K562 (cell line): ENCODE data around the gene ZNF333. TPM values are rescaled to one million over a fixed set of nuclear protein-coding genes. Genes with fewer than 3 reads are reported as not detected.

ENCODE experiments used
- ATAC-seq: fragments of 200-7000 bp; cut with Tn5 transposase; 3 replicates; pipeline ENCODE4 v1.9.1; 2020; ENCODE audit warnings: moderate library complexity
- BruUV-seq: library from RNA; stranded (reverse); fragments of 400-500 nt; replicated peaks from 2 replicates; lab custom pipeline; 2021; lab: Mats Ljungman, UMichigan
- CTCF ChIA-PET: fragments of 300-600 bp; formaldehyde crosslinking; extraction: SDS; loops from one replicate; lab custom pipeline; 2021; ENCODE audit warnings: low intra/inter-chr PET ratio; lab: Yijun Ruan, JAX
- POLR2A ChIA-PET: fragments of 300-600, 350-650 bp; sonication (Branson Sonifier 250); formaldehyde crosslinking; extraction: SDS; loops from one replicate; lab custom pipeline; 2021; ENCODE audit warnings: antibody characterized with exemption, inconsistent platforms; lab: Yijun Ruan, JAX
- DNase-seq, 4 experiments: peaks; one replicate each; pipeline versions ENCODE4 v3.0.0 to v3.0.0-alpha.2; 2011 to 2018; ENCODE audit warnings: low spot score in 3 of 4, mixed read lengths in 3 of 4; ENCODE audit errors: extremely low read depth in 1 of 4
- FAIRE-seq: peaks from 2 replicates; lab custom pipeline; 2011; peaks lifted over from hg19 to GRCh38; lab: Jason Lieb, UNC
- H2AFZ ChIP-seq: 2 replicates; pipeline ENCODE4 v1.6.0; 2011; ENCODE audit warnings: low read depth, low read length, control low read depth, inconsistent platforms
- H3K27ac ChIP-seq: fragments of 200-600 bp; 3 replicates; pipeline ENCODE4 v1.8.0; 2011; ENCODE audit warnings: low read depth, mild to moderate bottlenecking, control low read depth, inconsistent platforms, low read length, moderate library complexity, mixed read lengths; ENCODE audit errors: extremely low read depth
- H3K27me3 ChIP-seq, 2 experiments: fragments of 300-600 bp in 1 of 2; 2 replicates in 1 of 2; 3 replicates in 1 of 2; pipeline versions ENCODE4 v1.6.0 to v1.8.0; 2011; ENCODE audit warnings: inconsistent platforms in 2 of 2, low read length in 2 of 2, mild to moderate bottlenecking in 1 of 2, mixed read lengths in 1 of 2, moderate library complexity in 1 of 2; ENCODE audit not compliant: control insufficient read depth in 2 of 2, insufficient read depth in 2 of 2
- H3K36me3 ChIP-seq: fragments of 300-600 bp; 3 replicates; pipeline ENCODE4 v1.8.0; 2011; ENCODE audit warnings: mild to moderate bottlenecking, low read length, inconsistent platforms; ENCODE audit not compliant: control insufficient read depth, insufficient read depth
- H3K4me1 ChIP-seq, 2 experiments: fragments of 200-600 bp in 1 of 2; replicated peaks in 1 of 2; 2 replicates in 1 of 2; 3 replicates in 1 of 2; pipeline versions ENCODE4 v1.5.1 to v1.8.0; 2011; ENCODE audit warnings: inconsistent platforms in 2 of 2, low read length in 2 of 2, mild to moderate bottlenecking in 1 of 2, mixed read lengths in 1 of 2, moderate library complexity in 1 of 2; ENCODE audit not compliant: control insufficient read depth in 2 of 2, insufficient read depth in 2 of 2
- H3K4me2 ChIP-seq: 2 replicates; pipeline ENCODE4 v1.6.1; 2011; ENCODE audit warnings: low read length, control low read depth, inconsistent platforms, mixed read lengths; ENCODE audit not compliant: insufficient read depth
- H3K4me3 ChIP-seq: fragments of 200-600 bp; sonication (generic), shearing (Covaris generic); 2 replicates; pipeline ENCODE4 v1.5.1; 2016; ENCODE audit warnings: control low read depth, inconsistent platforms
- H3K79me2 ChIP-seq: fragments of 200-600 bp; 3 replicates; pipeline ENCODE4 v1.8.0; 2011; ENCODE audit warnings: low read length, inconsistent platforms; ENCODE audit not compliant: control insufficient read depth, insufficient read depth
- H3K9ac ChIP-seq, 2 experiments: 2 replicates each; pipeline versions ENCODE4 v1.6.0 to v1.6.1; 2011; ENCODE audit warnings: low read depth in 2 of 2, low read length in 2 of 2, control low read depth in 1 of 2, inconsistent platforms in 1 of 2, mild to moderate bottlenecking in 1 of 2, mixed read lengths in 1 of 2; ENCODE audit not compliant: insufficient read depth in 1 of 2
- H3K9me1 ChIP-seq: one replicate; pipeline ENCODE4 v1.6.0; 2011; ENCODE audit warnings: inconsistent platforms, mild to moderate bottlenecking, low read length, moderate library complexity; ENCODE audit not compliant: control insufficient read depth, insufficient read depth
- H3K9me3 ChIP-seq: replicated peaks from 2 replicates; pipeline ENCODE4 v1.5.1; 2011; ENCODE audit warnings: low read depth, low read length, inconsistent platforms; ENCODE audit not compliant: control insufficient read depth, insufficient read depth
- H4K20me1 ChIP-seq: replicated peaks from 2 replicates; pipeline ENCODE4 v1.6.1; 2011; ENCODE audit warnings: low read length, inconsistent platforms, mixed read lengths; ENCODE audit not compliant: control insufficient read depth, insufficient read depth
- BRD4 ChIP-seq: fragments of 200-600 bp; sonication (generic); IDR thresholded peaks from 2 replicates; pipeline ENCODE4 v1.6.1; 2017; ENCODE audit warnings: inconsistent platforms
- C11orf30 ChIP-seq: fragments of 450-650 bp; IDR thresholded peaks from 2 replicates; pipeline ENCODE4 v1.6.1; 2016; ENCODE audit warnings: low read depth, mild to moderate bottlenecking
- FOXA1 ChIP-seq: fragments of 450-650 bp; IDR thresholded peaks from 2 replicates; pipeline ENCODE4 v1.6.1; 2016; ENCODE audit warnings: mild to moderate bottlenecking, borderline replicate concordance
- HDAC1 ChIP-seq, 2 experiments: fragments of 450-650 bp; IDR thresholded peaks; 2 replicates each; pipeline ENCODE4 v1.6.1; 2016 to 2017; ENCODE audit warnings: inconsistent platforms in 1 of 2, mild to moderate bottlenecking in 1 of 2, moderate library complexity in 1 of 2
- HLTF ChIP-seq: fragments of 450-650 bp; IDR thresholded peaks from 2 replicates; pipeline ENCODE4 v1.6.1; 2016
- MAFF ChIP-seq: IDR thresholded peaks from 2 replicates; pipeline ENCODE4 v1.6.1; 2012; ENCODE audit warnings: low read length, improper control_type of control experiment
- MAFK ChIP-seq: IDR thresholded peaks from 2 replicates; pipeline ENCODE4 v1.6.1; 2011; ENCODE audit warnings: low read length, improper control_type of control experiment
- SIN3B ChIP-seq: fragments of 450-650 bp; IDR thresholded peaks from 2 replicates; pipeline ENCODE4 v1.6.1; 2017; ENCODE audit warnings: low read depth, mild to moderate bottlenecking, moderate library complexity
- SMARCE1 ChIP-seq: fragments of 450-650 bp; IDR thresholded peaks from 2 replicates; pipeline ENCODE4 v1.7.1; 2016; ENCODE audit warnings: mild to moderate bottlenecking
- SOX6 ChIP-seq: fragments of 450-650 bp; IDR thresholded peaks from 2 replicates; pipeline ENCODE4 v1.6.1; 2014; ENCODE audit warnings: mild to moderate bottlenecking
- TBP ChIP-seq: optimal IDR thresholded peaks from 2 replicates; pipeline ENCODE3; 2011; ENCODE audit warnings: low read depth, low read length, improper control_type of control experiment
- TRIM24 ChIP-seq, 2 experiments: fragments of 450-650 bp; IDR thresholded peaks; 2 replicates each; pipeline ENCODE4 v1.6.1; 2016
- ZNF316 ChIP-seq: fragments of 450-650 bp; IDR thresholded peaks from 2 replicates; pipeline ENCODE4 v1.6.1; 2016
- ZNF584 ChIP-seq: fragments of 200-800 bp; sonication (Bioruptor generic); IDR thresholded peaks from 2 replicates; pipeline ENCODE4 v1.6.1; 2016; ENCODE audit warnings: low read depth, mild to moderate bottlenecking, missing genetic modification characterization, missing compliant biosample characterization
- ZNF586 ChIP-seq: fragments of 450-650 bp; formaldehyde crosslinking; conservative IDR thresholded peaks from 2 replicates; pipeline ENCODE4 v1.4.0; 2020; ENCODE audit warnings: mild to moderate bottlenecking, moderate library complexity
- ZNF76 ChIP-seq: fragments of 250-450 bp; sonication (Bioruptor Pico); IDR thresholded peaks from 2 replicates; pipeline ENCODE4 v1.4.0; 2020; ENCODE audit warnings: mild to moderate bottlenecking, moderate library complexity, borderline replicate concordance
- WGBS: fragments of 100-300 bp; shearing (Covaris generic); methylation state at CpG from one replicate; pipeline ENCODE4 v1.1.6; 2016; ENCODE audit warnings: low coverage, mixed read lengths; ENCODE audit not compliant: insufficient coverage; ENCODE audit errors: missing lambda C conversion rate; 5-methylcytosine and 5-hydroxymethylcytosine counted together
- in situ Hi-C: fragments of 300-500 bp; cut with MboI; formaldehyde crosslinking; loops from 4 replicates; pipeline ENCODE4 v1.15.0; 2018; ENCODE audit warnings: inconsistent platforms, mixed read lengths
- intact Hi-C: fragments of 100-400 bp; cut with micrococcal nuclease; formaldehyde crosslinking; loops from 2 replicates; pipeline ENCODE4 v1.14.2; 2022
- polyA plus RNA-seq, 8 experiments: library from polyadenylated mRNA; depleted of rRNA in 4 of 8; stranded (reverse) in 5 of 8; unstranded in 3 of 8; fragments of >200 nt; fragmentation: Nextera tagmentation in 2 of 8; fragmentation: Illumina TruSeq in 1 of 8; extraction: Ambion mirVana in 2 of 8; extraction: Trizol in 1 of 8; gene quantifications; 2 replicates each; pipeline versions ENCODE4 v1.2.1 to v1.2.3, GENCODE V29; 2011 to 2014; ENCODE audit warnings: inconsistent platforms in 1 of 8, missing spikeins in 1 of 8
- total RNA-seq, 7 experiments: library from RNA; depleted of rRNA in 6 of 7; stranded (reverse); fragments of >200 nt in 6 of 7; fragmentation: Illumina TruSeq in 2 of 7; extraction: Trizol in 2 of 7; gene quantifications; 2 replicates each; pipeline versions ENCODE4 v1.2.1 to v1.2.3, GENCODE V29; 2011 to 2021; ENCODE audit warnings: low replicate concordance in 1 of 7
- TF ChIP-seq, protein P1 (sequence below): IDR thresholded peaks from 3 replicates; pipeline ENCODE4 v1.6.1; 2011; ENCODE audit warnings: borderline replicate concordance, mild to moderate bottlenecking, moderate library complexity; ENCODE audit not compliant: insufficient read length; ENCODE audit errors: extremely low read depth

The ZNF333 gene
- total and polyA plus RNA-seq, 9 of the 15 experiments (the other 6 are each of a cell fraction or from before 2014, with no cell fraction given): 2.8 to 10.3 (median 6.3) TPM

DNA sequence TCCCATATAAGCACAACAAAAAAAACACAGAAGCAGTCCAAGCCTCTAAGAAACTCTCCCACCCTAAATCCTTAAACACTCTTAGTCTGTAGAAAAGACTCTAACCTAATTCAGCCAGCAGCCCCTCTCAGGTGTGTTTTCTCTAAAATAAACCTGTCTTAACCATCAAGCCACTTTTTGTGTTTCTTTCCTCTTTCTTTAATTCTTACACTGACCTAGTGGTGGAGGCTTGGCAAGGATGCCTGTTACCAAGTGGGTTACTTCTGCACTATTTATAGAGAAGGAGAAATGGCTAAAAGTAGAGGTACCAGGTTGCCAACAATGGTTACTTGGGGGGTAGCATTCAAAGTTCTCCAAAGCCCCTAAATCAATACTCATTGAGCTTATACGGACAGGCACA, 43.7 kb downstream of the ZNF333 start:
- ATAC-seq: no peak
- Histone ChIP-seq H3K9me3 (peaks cover 3% of the 10 kb centered on the region), H3K9ac (no peak overlapping the region)
- DNase-seq: no peak
- TF ChIP-seq FOXA1 (no peak), BRD4 (no peak), SOX6 (no peak), HLTF (peak; percentile 91; the same call in 1 of the 2 replicates)
- TF ChIP-seq, all 486 proteins: peak for 1
- Histone ChIP-seq H2AFZ (no peak overlapping the region), H3K9me1 (no peaks in the 10 kb centered on the region), H3K4me2 (no peak overlapping the region), H3K4me1 (no peaks in the 10 kb centered on the region), H3K27ac (no peak overlapping the region), H4K20me1 (no peaks in the 10 kb centered on the region), H3K79me2 (no peaks in the 10 kb centered on the region), H3K36me3 (peaks cover 10% of the 10 kb centered on the region; the same call in 2 of the 3 replicates), H3K4me3 (no peak overlapping the region), H3K27me3 (no peaks in the 10 kb centered on the region; a peak in 1 of 5 replicates)
- BruUV-seq: no TSS peak
- CTCF ChIA-PET: no interaction called here
- in situ Hi-C loops: no loop called here
- WGBS: 73% methylated on average over 1 of the region's 1 CpG
- intact Hi-C loops: no loop called here
- POLR2A ChIA-PET: interaction anchor here (0.6 to 1.2 kb wide), 2 partner anchors 43 to 177 kb away, joined by 3 read pairs; no protein-coding TSS in a partner anchor
- FAIRE-seq: no peak

GRCh38 chr19:14735915-14736314, 46.1 kb downstream of the ZNF333 start:
- ATAC-seq (no peak), DNase-seq (no peak), FAIRE-seq (no peak)
- Histone ChIP-seq H4K20me1 (no peaks in the 10 kb centered on the region), H3K36me3 (peaks cover 14% of the 10 kb centered on the region; the same call in 2 of the 3 replicates), H3K4me1 (no peaks in the 10 kb centered on the region), H3K4me2 (no peak overlapping the region), H3K9ac (no peak overlapping the region), H3K27me3 (no peaks in the 10 kb centered on the region), H2AFZ (no peak overlapping the region), H3K27ac (no peak overlapping the region), H3K9me1 (no peaks in the 10 kb centered on the region), H3K4me3 (no peak overlapping the region), H3K79me2 (no peaks in the 10 kb centered on the region), H3K9me3 (no peaks in the 10 kb centered on the region; the same call in 1 of the 2 replicates)
- ChIA-PET POLR2A (no interaction called here), CTCF (no interaction called here)
- intact Hi-C loops (no loop called here), in situ Hi-C loops (no loop called here)
- WGBS: 61% methylated on average over 5 of the region's 5 CpGs
- no TSS peak for BruUV-seq
- TF ChIP-seq ZNF76: no peak
- TF ChIP-seq, protein P1, sequence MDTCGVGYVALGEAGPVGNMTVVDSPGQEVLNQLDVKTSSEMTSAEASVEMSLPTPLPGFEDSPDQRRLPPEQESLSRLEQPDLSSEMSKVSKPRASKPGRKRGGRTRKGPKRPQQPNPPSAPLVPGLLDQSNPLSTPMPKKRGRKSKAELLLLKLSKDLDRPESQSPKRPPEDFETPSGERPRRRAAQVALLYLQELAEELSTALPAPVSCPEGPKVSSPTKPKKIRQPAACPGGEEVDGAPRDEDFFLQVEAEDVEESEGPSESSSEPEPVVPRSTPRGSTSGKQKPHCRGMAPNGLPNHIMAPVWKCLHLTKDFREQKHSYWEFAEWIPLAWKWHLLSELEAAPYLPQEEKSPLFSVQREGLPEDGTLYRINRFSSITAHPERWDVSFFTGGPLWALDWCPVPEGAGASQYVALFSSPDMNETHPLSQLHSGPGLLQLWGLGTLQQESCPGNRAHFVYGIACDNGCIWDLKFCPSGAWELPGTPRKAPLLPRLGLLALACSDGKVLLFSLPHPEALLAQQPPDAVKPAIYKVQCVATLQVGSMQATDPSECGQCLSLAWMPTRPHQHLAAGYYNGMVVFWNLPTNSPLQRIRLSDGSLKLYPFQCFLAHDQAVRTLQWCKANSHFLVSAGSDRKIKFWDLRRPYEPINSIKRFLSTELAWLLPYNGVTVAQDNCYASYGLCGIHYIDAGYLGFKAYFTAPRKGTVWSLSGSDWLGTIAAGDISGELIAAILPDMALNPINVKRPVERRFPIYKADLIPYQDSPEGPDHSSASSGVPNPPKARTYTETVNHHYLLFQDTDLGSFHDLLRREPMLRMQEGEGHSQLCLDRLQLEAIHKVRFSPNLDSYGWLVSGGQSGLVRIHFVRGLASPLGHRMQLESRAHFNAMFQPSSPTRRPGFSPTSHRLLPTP: no peak
- no peak for TF ChIP-seq HDAC1 (IDR thresholded peaks at IDR 0.05)
- peak; percentile 27; the same call in 1 of the 2 replicates for TF ChIP-seq MAFK
- peak; percentile 55; the same call in 1 of the 2 replicates for TF ChIP-seq C11orf30
- no peak for TF ChIP-seq ZNF586 (CRISPR knock-in tag)
- TF ChIP-seq MAFF: peak; percentile 45
- no peak for TF ChIP-seq ZNF584 (CRISPR knock-in tag)
- peak; percentile 78 for TF ChIP-seq ZNF316
- no peak for TF ChIP-seq SMARCE1
- no peak for TF ChIP-seq SIN3B
- no peak for TF ChIP-seq TRIM24 (IDR thresholded peaks at IDR 0.05)
- no peak for TF ChIP-seq TBP
